GM18502 (cell line): ENCODE measurements around the gene AXIN2.
A peak's percentile ranks its signal among the peaks of the same experiment; 100 is the strongest.

Experiments used
- ATAC-seq: cut with Tn5 transposase; IDR thresholded peaks from one replicate; pipeline ENCODE4 v1.9.1; 2021; ENCODE audit warnings: mild to moderate bottlenecking; ENCODE audit not compliant: unreplicated experiment, poor library complexity

AXIN2 gene

GRCh38 chr17:65561452-65562205, at the start of gene AXIN2:
AXIN2 (minus strand) TSS chr17:65561648; CDS start chr17:65558620, 3,028 bp downstream.
- peak; percentile 94 for ATAC-seq

- no peak for ATAC-seq
Observed at GRCh38 chr17:65609749-65610148, 48.3 kb upstream of the AXIN2 start.

- ATAC-seq, result no peak
Observed at GRCh38 chr17:65609286-65609685, 47.8 kb upstream of the AXIN2 start.

GRCh38 chr17:65604070-65604469, 42.6 kb upstream of the AXIN2 start:
- no peak for ATAC-seq

GRCh38 chr17:65601881-65602280, 40.4 kb upstream of the AXIN2 start:
- ATAC-seq, result no peak

GRCh38 chr17:65601145-65601544, 39.7 kb upstream of the AXIN2 start:
- no peak for ATAC-seq

GRCh38 chr17:65600518-65600917, 39.1 kb upstream of the AXIN2 start:
- no peak for ATAC-seq

GRCh38 chr17:65599650-65600049, 38.2 kb upstream of the AXIN2 start:
- no peak for ATAC-seq

- ATAC-seq, result no peak
Observed at GRCh38 chr17:65598746-65599145, 37.3 kb upstream of the AXIN2 start.

- ATAC-seq, result no peak
Observed at GRCh38 chr17:65595071-65595656, 33.7 kb upstream of the AXIN2 start.

GRCh38 chr17:65593855-65594845, 32.7 kb upstream of the AXIN2 start:
- no peak for ATAC-seq

GRCh38 chr17:65593092-65593854, 31.8 kb upstream of the AXIN2 start:
- ATAC-seq, result no peak

GRCh38 chr17:65592125-65592965, 30.9 kb upstream of the AXIN2 start:
- ATAC-seq, result no peak

- no peak for ATAC-seq
Observed at GRCh38 chr17:65589321-65589720, 27.9 kb upstream of the AXIN2 start.

- no peak for ATAC-seq
Observed at GRCh38 chr17:65588181-65588808, 26.8 kb upstream of the AXIN2 start.

GRCh38 chr17:65587534-65588180, 26.2 kb upstream of the AXIN2 start:
- ATAC-seq, result no peak

GRCh38 chr17:65586899-65587298, 25.5 kb upstream of the AXIN2 start:
- no peak for ATAC-seq
